ENCODE results near the gene RNF144A. TPM values are rescaled to one million over a fixed set of nuclear protein-coding genes. Genes with fewer than 3 reads are reported as not detected.

RNF144A gene
- total and polyA plus RNA-seq, 12 donors = 13.0 to 103 (median 42.3) TPM

GRCh38 chr2:6990871-6991270, 73.7 kb downstream of the RNF144A start:
- H3K27ac ChIP-seq = no peak overlapping the region
- intact Hi-C loops (cut with DNase I) = no loop called here
- peaks cover 0 to 8% of the 10 kb centered on the region in 2 donors for H3K36me3 ChIP-seq (replicated peaks in 1 of 2)
- peaks cover 5 to 47% of the 10 kb centered on the region in 2 donors for H3K4me1 ChIP-seq (replicated peaks in 1 of 2)
- H3K4me3 ChIP-seq = no peak overlapping the region
- H3K9me3 ChIP-seq (replicated peaks in 1 of 3) = no peaks in the 10 kb centered on the region
- WGBS, 4 donors = 97 to 100% (median 99%) methylated on average over 3 of the region's 3 CpGs
- DNase-seq = no peak
- H3K27me3 ChIP-seq = no peaks in the 10 kb centered on the region
- TF ChIP-seq CTCF (IDR thresholded peaks at IDR 0.05) (no peak), POLR2A (IDR thresholded peaks at IDR 0.05) (no peak)

- Histone ChIP-seq H3K9me3 (replicated peaks in 1 of 3) (no peaks in the 10 kb centered on the region), H3K4me3 (no peak overlapping the region), H3K27ac (peak overlapping the region in 2 of 5 donors; percentile 57 to 75), H3K4me1 (replicated peaks in 1 of 2) (peaks cover 0 to 28% of the 10 kb centered on the region in 2 donors), H3K36me3 (replicated peaks in 1 of 2) (peaks cover 0 to 8% of the 10 kb centered on the region in 2 donors), H3K27me3 (no peaks in the 10 kb centered on the region)
- 64 to 73% (median 70%) methylated on average over 4 of the region's 4 CpGs for WGBS, 4 donors
- intact Hi-C loops (cut with DNase I) = no loop called here
- DNase-seq = no peak
- no peak for TF ChIP-seq CTCF (IDR thresholded peaks at IDR 0.05)
- TF ChIP-seq POLR2A (IDR thresholded peaks at IDR 0.05) = no peak
Observed at GRCh38 chr2:6992794-6993228, 75.6 kb downstream of the RNF144A start.

- peaks cover 2 to 28% of the 10 kb centered on the region in 2 donors for H3K4me1 ChIP-seq (replicated peaks in 1 of 2)
- peak in 6 of 7 donors; percentile 38 to 74 (median 46) for DNase-seq
- H3K27ac ChIP-seq = peak overlapping the region in 3 of 5 donors; percentile 16 to 75 (median 57)
- intact Hi-C loops (cut with DNase I) = no loop called here
- no peak overlapping the region for H3K4me3 ChIP-seq
- H3K27me3 ChIP-seq = no peaks in the 10 kb centered on the region
- no peak for TF ChIP-seq POLR2A (IDR thresholded peaks at IDR 0.05)
- no peak for TF ChIP-seq CTCF (IDR thresholded peaks at IDR 0.05)
- peaks cover 0 to 8% of the 10 kb centered on the region in 2 donors for H3K36me3 ChIP-seq (replicated peaks in 1 of 2)
- no peaks in the 10 kb centered on the region for H3K9me3 ChIP-seq (replicated peaks in 1 of 3)
- 50 to 72% (median 60%) methylated on average over 7 of the region's 7 CpGs for WGBS, 4 donors
Observed at GRCh38 chr2:6993229-6993640, 76.0 kb downstream of the RNF144A start.

- Histone ChIP-seq H3K4me1 (replicated peaks in 1 of 2) (peaks cover 8 to 35% of the 10 kb centered on the region in 2 donors), H3K9me3 (replicated peaks in 1 of 3) (no peaks in the 10 kb centered on the region), H3K4me3 (no peak overlapping the region), H3K27me3 (no peaks in the 10 kb centered on the region), H3K27ac (peak overlapping the region in 2 of 5 donors; percentile 57 to 75), H3K36me3 (replicated peaks in 1 of 2) (peaks cover 0 to 8% of the 10 kb centered on the region in 2 donors)
- no peak for DNase-seq
- WGBS, 4 donors = 44 to 60% (median 57%) methylated on average over 2 of the region's 2 CpGs
- TF ChIP-seq CTCF (IDR thresholded peaks at IDR 0.05) (no peak), POLR2A (IDR thresholded peaks at IDR 0.05) (no peak)
- intact Hi-C loops (cut with DNase I) = no loop called here
Observed at GRCh38 chr2:6993936-6994335, 76.7 kb downstream of the RNF144A start.
